Retina (tissue), 1 donor: ENCODE measurements around the gene SLC37A3.

ENCODE experiments used
- DNase-seq: peaks from one replicate; pipeline ENCODE4 v3.0.0-alpha.2; 2016

The SLC37A3 gene

DNA sequence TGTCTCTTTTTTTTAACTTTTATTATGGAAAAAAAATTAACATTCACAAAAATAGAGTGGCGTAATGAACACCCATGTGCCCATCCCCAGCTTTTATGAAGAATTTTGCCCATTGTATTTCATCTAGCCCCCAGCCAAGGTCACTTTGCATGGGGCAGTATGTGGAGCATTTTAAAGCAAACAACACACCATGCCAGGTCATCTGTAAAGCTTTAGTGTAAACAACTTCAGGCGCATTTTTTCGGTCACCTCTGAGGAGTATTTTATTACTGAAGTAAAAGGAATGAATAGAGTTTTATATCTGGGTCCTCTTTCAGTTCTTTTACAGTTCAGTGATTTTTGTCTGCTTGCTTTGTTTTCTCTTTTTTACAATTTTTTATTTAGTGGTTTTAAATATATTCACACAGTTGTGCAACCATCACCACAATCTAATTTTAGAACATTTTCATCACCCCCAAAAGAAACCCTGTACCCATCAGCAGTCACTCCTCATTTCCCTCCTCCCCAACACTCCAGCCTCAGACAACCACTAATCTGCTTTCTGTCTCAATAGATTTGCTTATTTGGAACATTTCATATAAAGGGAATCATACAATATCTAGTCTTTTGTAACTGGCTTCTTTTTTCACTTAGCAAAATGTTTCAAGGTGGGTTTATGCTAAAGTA lies 87.9 kb downstream of the SLC37A3 start:
- no peak for DNase-seq

DNA sequence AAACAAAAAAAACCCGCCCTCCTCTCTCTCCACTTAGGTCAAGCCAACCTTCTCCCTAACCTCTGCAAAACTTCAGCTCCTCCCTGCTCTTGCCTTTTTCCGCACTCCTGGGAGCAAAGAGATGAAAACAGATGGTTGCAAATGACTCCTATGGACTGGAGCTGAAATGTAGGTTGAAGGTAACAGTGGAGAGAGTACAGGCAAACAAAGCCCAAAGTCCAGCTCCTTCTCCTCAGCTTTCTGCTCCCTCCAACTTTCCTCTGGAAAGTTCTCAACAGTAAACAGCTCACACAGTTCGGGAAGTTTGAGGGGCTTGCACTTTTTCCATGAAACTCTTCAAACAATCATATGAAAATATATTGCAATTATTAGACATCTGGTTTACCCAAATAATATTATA lies 90.3 kb downstream of the SLC37A3 start:
- DNase-seq = no peak

GRCh38 chr7:140304191-140304799 lies 94.0 kb downstream of the SLC37A3 start:
- no peak for DNase-seq

- no peak for DNase-seq
Measured at GRCh38 chr7:140300243-140301136, 97.8 kb downstream of the SLC37A3 start.

DNA sequence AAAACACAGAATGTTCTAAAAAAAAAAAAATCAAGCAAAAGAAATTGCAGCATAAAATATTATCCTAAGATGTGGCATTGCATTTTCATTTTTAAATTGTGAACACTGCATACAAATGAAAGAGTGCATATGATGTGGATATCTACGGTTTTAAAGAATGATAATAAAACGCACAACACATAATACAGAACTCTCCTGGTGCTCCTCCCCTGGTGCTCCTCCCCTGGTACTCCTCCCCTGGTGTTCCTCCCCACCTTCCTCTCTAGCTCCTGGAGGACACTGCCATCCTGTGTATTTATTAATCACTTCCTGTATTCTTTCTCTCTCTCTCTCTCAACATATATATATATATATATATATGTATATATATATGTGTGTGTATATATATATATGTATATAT lies 100.1 kb downstream of the SLC37A3 start:
- no peak for DNase-seq

GRCh38 chr7:140297192-140297591 lies 101.1 kb downstream of the SLC37A3 start:
- DNase-seq = no peak

- DNase-seq = no peak
Measured at GRCh38 chr7:140295224-140295738, 103.0 kb downstream of the SLC37A3 start.

- DNase-seq = no peak
Measured at GRCh38 chr7:140294454-140294853, 103.9 kb downstream of the SLC37A3 start.

DNA sequence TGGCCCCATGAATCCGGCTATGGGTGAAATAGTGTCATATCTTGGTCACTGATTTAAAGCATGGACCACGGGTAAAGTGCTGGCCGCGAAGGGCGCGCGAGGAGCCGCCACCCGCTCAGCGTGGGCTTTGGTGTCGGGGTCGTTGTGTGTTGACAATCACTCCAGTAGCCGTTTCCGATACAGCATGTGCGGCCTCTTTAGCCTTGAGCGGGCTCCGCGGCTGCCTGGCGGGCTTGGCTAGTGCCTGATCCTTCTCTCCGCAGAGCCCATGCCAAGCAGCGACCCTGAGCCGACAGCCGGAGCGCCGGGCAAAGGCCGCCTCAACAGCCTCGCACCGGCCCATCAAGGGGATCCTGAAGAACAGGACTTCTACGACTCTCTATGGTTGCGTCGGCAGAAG lies 105.9 kb downstream of the SLC37A3 start:
- no peak for DNase-seq

DNA sequence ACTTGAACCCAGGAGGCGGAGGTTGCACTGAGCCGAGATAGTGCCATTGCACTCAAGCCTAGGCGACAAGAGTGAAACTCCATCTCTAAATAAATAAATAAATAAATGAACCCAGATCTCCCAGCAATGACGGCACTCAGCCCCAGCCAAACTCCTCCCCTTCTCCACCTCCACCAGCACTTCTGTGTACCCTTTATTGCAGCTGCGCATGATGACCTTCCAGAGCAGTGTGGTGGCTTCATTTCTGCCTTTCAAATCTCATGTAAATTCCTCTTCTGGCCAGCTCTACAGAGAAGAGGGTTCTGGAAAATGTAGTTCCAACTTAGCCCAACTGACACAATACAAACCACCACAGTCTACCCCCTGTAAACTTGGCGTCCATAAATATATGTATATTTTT lies 108.5 kb downstream of the SLC37A3 start:
- no peak for DNase-seq

- DNase-seq = no peak
Measured at GRCh38 chr7:140287988-140288387, 110.3 kb downstream of the SLC37A3 start.

DNA sequence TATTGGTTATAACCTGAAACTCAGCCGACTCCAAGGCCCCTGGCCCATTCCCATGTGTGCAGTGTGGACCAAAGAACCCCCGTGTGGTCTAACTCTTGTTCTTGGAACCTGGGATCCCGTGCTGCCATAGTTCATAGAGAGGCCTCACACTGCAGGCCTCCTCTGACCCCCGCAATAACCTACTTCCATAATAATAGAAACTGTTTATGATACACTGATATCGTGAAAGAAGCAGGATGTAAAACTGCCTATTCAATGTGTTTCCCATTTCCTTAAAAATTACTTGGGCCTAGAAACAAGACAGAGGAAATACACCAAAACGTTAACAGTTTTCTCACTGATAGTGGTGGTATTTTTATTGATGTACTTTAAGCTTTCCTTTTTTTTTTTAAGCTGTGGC lies 112.4 kb downstream of the SLC37A3 start:
- DNase-seq = no peak

DNA sequence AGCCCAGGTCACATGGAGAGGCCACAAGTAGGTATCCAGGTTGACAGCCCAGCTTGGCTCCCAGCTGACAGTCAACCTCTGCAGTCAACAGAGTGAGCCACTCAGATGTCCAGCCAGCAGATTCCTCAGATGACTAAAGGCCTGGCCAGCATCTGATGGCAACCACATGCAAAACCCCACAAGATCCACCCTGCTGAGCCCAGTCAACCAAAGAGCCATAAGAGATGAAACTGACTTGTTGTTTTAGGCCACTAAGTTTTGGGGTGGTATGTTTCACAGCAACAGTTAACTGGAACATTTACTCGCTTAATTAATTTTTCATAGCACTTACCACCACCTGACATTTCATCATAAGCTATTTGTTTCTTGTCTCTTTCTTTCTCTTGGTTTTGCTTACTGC lies 114.3 kb downstream of the SLC37A3 start:
- DNase-seq = no peak
